Duodenal mucosa (tissue), 2 donors: ENCODE results near the gene BORCS5.

Experiments used
- H3K27ac ChIP-seq: one replicate; pipeline ENCODE4 v1.7.0; 2013; ENCODE audit warnings: low read depth, low read length
- H3K27me3 ChIP-seq, 2 donors: one replicate each; pipeline ENCODE4 v1.7.0; 2013; ENCODE audit warnings: low read length in 2 of 2, control low read depth in 1 of 2; ENCODE audit not compliant: insufficient read depth in 2 of 2, control insufficient read depth in 1 of 2
- H3K36me3 ChIP-seq, 2 donors: one replicate each; pipeline ENCODE4 v1.7.0; 2013; ENCODE audit warnings: low read length in 2 of 2, control low read depth in 1 of 2; ENCODE audit not compliant: insufficient read depth in 2 of 2, control insufficient read depth in 1 of 2
- H3K4me1 ChIP-seq, 2 donors: one replicate each; pipeline ENCODE4 v1.7.0; 2013; ENCODE audit warnings: low read length in 2 of 2, control low read depth in 1 of 2; ENCODE audit not compliant: insufficient read depth in 2 of 2, control insufficient read depth in 1 of 2
- H3K4me3 ChIP-seq, 2 donors: one replicate each; pipeline ENCODE4 v1.7.0; 2013; ENCODE audit warnings: low read length in 2 of 2, low read depth in 1 of 2
- H3K9ac ChIP-seq, 2 donors: one replicate each; pipeline ENCODE4 v1.7.0; 2013; ENCODE audit warnings: low read length in 2 of 2, low read depth in 1 of 2
- H3K9me3 ChIP-seq, 2 donors: one replicate each; pipeline ENCODE4 v1.7.0; 2013; ENCODE audit warnings: low read length in 2 of 2, control low read depth in 1 of 2; ENCODE audit not compliant: control insufficient read depth in 1 of 2

Gene BORCS5

GRCh38 chr12:12507121-12507520 is 150.2 kb downstream of the BORCS5 start:
- Histone ChIP-seq H3K27ac (no peak overlapping the region), H3K9ac (no peak overlapping the region), H3K4me1 (peaks cover 21 to 26% of the 10 kb centered on the region in 2 donors), H3K4me3 (no peak overlapping the region), H3K36me3 (peaks cover 0 to 6% of the 10 kb centered on the region in 2 donors), H3K9me3 (no peaks in the 10 kb centered on the region), H3K27me3 (no peaks in the 10 kb centered on the region)

GRCh38 chr12:12508612-12509011 is 151.7 kb downstream of the BORCS5 start:
- Histone ChIP-seq H3K9me3 (no peaks in the 10 kb centered on the region), H3K27ac (no peak overlapping the region), H3K36me3 (peaks cover 0 to 6% of the 10 kb centered on the region in 2 donors), H3K27me3 (no peaks in the 10 kb centered on the region), H3K4me3 (no peak overlapping the region), H3K9ac (no peak overlapping the region), H3K4me1 (peaks cover 21 to 26% of the 10 kb centered on the region in 2 donors)

GRCh38 chr12:12510141-12510540 is 153.3 kb downstream of the BORCS5 start:
- peaks cover 0 to 6% of the 10 kb centered on the region in 2 donors for H3K36me3 ChIP-seq
- H3K4me3 ChIP-seq: no peak overlapping the region
- H3K4me1 ChIP-seq: peaks cover 19 to 23% of the 10 kb centered on the region in 2 donors
- H3K9me3 ChIP-seq: no peaks in the 10 kb centered on the region
- no peak overlapping the region for H3K9ac ChIP-seq
- no peaks in the 10 kb centered on the region for H3K27me3 ChIP-seq
- no peak overlapping the region for H3K27ac ChIP-seq

- no peak overlapping the region for H3K27ac ChIP-seq
- peaks cover 15 to 19% of the 10 kb centered on the region in 2 donors for H3K4me1 ChIP-seq
- no peaks in the 10 kb centered on the region for H3K9me3 ChIP-seq
- H3K4me3 ChIP-seq: no peak overlapping the region
- peaks cover 0 to 6% of the 10 kb centered on the region in 2 donors for H3K36me3 ChIP-seq
- H3K27me3 ChIP-seq: no peaks in the 10 kb centered on the region
- H3K9ac ChIP-seq: no peak overlapping the region
These were observed 153.7 kb downstream of the BORCS5 start for GRCh38 chr12:12510551-12510950.

GRCh38 chr12:12511021-12511783 is 154.3 kb downstream of the BORCS5 start:
- Histone ChIP-seq H3K4me3 (no peak overlapping the region), H3K9ac (no peak overlapping the region), H3K4me1 (peaks cover 9 to 14% of the 10 kb centered on the region in 2 donors), H3K27me3 (no peaks in the 10 kb centered on the region), H3K9me3 (no peaks in the 10 kb centered on the region), H3K36me3 (peaks cover 0 to 6% of the 10 kb centered on the region in 2 donors), H3K27ac (no peak overlapping the region)

GRCh38 chr12:12511895-12512711 is 155.2 kb downstream of the BORCS5 start:
- peaks cover 4 to 9% of the 10 kb centered on the region in 2 donors for H3K4me1 ChIP-seq
- H3K27ac ChIP-seq: no peak overlapping the region

GRCh38 chr12:12513416-12514006 is 156.6 kb downstream of the BORCS5 start:
- Histone ChIP-seq H3K4me1 (peaks cover 10 to 17% of the 10 kb centered on the region in 2 donors), H3K36me3 (peaks cover 3 to 6% of the 10 kb centered on the region in 2 donors), H3K9me3 (no peaks in the 10 kb centered on the region), H3K9ac (no peak overlapping the region), H3K4me3 (no peak overlapping the region), H3K27ac (no peak overlapping the region), H3K27me3 (no peaks in the 10 kb centered on the region)

More at GRCh38 chr12:12511895-12512711, 155.2 kb downstream of the BORCS5 start:
- Histone ChIP-seq H3K9me3 (no peaks in the 10 kb centered on the region), H3K27me3 (no peaks in the 10 kb centered on the region), H3K36me3 (peaks cover 2 to 6% of the 10 kb centered on the region in 2 donors), H3K9ac (no peak overlapping the region), H3K4me3 (no peak overlapping the region)

- Histone ChIP-seq H3K9me3 (no peaks in the 10 kb centered on the region), H3K4me1 (peaks cover 24 to 45% of the 10 kb centered on the region in 2 donors), H3K27me3 (no peaks in the 10 kb centered on the region), H3K4me3 (no peak overlapping the region), H3K9ac (peak overlapping the region in 1 of 2 donors; percentile 22), H3K27ac (peak overlapping the region; percentile 74), H3K36me3 (peaks cover 13% of the 10 kb centered on the region in 2 donors)
These were observed 161.6 kb downstream of the BORCS5 start for GRCh38 chr12:12518464-12518845.

- Histone ChIP-seq H3K27ac (peak overlapping the region; percentile 32), H3K27me3 (no peaks in the 10 kb centered on the region), H3K9ac (peak overlapping the region in 1 of 2 donors; percentile 22), H3K36me3 (peaks cover 13% of the 10 kb centered on the region in 2 donors), H3K4me3 (no peak overlapping the region), H3K9me3 (no peaks in the 10 kb centered on the region), H3K4me1 (peaks cover 24 to 45% of the 10 kb centered on the region in 2 donors)
These were observed 162.0 kb downstream of the BORCS5 start for GRCh38 chr12:12518919-12519318.
